HUES48 (cell line): ENCODE results near the gene GOLT1B.

ENCODE experiments used
- H3K27ac ChIP-seq: one replicate; pipeline ENCODE4 v1.7.0; 2013; ENCODE audit warnings: low read depth, low read length, inconsistent platforms
- H3K27me3 ChIP-seq: 2 replicates; pipeline ENCODE4 v1.6.1; 2013; ENCODE audit warnings: mild to moderate bottlenecking, low read length; ENCODE audit not compliant: control insufficient read depth, insufficient read depth
- H3K36me3 ChIP-seq: 2 replicates; pipeline ENCODE4 v1.6.1; 2013; ENCODE audit warnings: low read length; ENCODE audit not compliant: control insufficient read depth, insufficient read depth
- H3K4me1 ChIP-seq: 2 replicates; pipeline ENCODE4 v1.6.1; 2013; ENCODE audit warnings: mild to moderate bottlenecking, low read length; ENCODE audit not compliant: control insufficient read depth, insufficient read depth
- H3K4me3 ChIP-seq: 2 replicates; pipeline ENCODE4 v1.5.1; 2013; ENCODE audit warnings: mild to moderate bottlenecking, low read depth, low read length
- H3K9ac ChIP-seq: 2 replicates; pipeline ENCODE4 v1.6.1; 2013; ENCODE audit warnings: mild to moderate bottlenecking, low read depth, low read length, moderate library complexity
- H3K9me3 ChIP-seq: 2 replicates; pipeline ENCODE4 v1.6.1; 2013; ENCODE audit warnings: low read length; ENCODE audit not compliant: control insufficient read depth, insufficient read depth

GOLT1B gene

DNA sequence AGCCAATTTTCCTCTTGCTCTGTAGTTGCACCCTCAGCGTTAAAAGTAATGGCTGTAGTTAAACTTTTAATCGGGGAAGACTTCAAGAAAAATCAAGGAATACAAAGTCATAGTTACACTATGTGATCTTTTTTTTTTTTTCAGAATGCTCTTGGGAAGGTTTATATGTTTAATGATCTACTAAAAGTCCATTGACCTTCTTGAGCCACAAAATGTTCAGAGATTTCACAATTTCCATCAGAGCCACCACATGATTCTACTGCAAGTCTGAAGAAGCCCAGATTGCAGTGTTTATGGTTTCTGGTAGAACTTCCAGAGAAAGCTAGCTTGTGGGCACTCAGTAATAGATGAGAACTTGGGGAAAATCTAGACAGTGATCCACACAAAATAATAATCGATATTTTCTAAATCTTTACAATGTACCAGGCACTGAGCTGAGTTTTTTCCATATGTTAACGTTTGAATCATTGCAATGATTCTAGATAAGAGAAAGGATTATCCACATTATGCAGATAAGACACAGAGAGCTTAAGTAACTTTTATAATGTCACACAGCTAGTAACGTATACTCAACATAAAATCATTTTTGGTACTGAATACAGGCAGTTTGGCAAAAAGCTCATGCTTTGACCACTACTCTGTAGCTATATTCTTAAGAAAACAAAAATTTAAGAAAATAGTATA is 64.8 kb downstream of the GOLT1B start:
- Histone ChIP-seq H3K9ac (no peak overlapping the region), H3K27ac (no peak overlapping the region)

DNA sequence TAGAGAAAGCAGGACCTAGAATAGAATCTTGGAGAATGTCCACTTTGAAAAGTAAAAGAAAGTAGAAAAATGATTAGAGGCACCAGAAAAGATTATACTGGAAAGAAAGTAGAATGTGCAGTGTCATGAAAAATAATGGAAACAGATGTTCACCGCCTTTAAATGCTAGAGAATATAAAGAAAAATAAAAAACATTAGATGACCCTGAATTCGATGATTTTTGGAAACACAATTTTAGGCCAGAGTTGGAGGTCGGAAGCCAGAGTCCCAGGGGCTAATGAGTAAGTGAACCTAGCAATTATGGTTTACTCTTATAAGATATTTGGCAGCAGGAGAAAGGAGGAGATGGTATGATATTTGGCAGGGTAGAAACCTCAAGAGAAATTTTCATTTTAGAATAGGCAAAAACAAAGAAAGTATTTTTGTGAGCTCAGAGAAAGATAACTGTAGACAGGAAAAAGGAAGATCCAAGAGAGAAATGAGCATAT is 65.4 kb downstream of the GOLT1B start:
- Histone ChIP-seq H3K36me3 (no peaks in the 10 kb centered on the region), H3K9me3 (no peaks in the 10 kb centered on the region), H3K4me3 (no peak overlapping the region), H3K4me1 (peaks cover 3% of the 10 kb centered on the region; the same call in 1 of the 2 replicates), H3K27me3 (no peaks in the 10 kb centered on the region), H3K27ac (no peak overlapping the region), H3K9ac (no peak overlapping the region)

More for the DNA sequence above, 64.8 kb downstream of the GOLT1B start:
- Histone ChIP-seq H3K4me1 (peaks cover 3% of the 10 kb centered on the region; the same call in 1 of the 2 replicates), H3K4me3 (no peak overlapping the region), H3K36me3 (no peaks in the 10 kb centered on the region), H3K27me3 (no peaks in the 10 kb centered on the region), H3K9me3 (no peaks in the 10 kb centered on the region)
